Liver (tissue), 3 donors: ENCODE results near the gene TSC22D2.

Source experiments
- EGR1 ChIP-seq, 2 donors: IDR thresholded peaks; 2 replicates each; pipeline ENCODE4 v1.6.1; 2016 to 2018; ENCODE audit warnings: antibody characterized with exemption in 2 of 2, low read depth in 2 of 2
- FOXA1 ChIP-seq: IDR thresholded peaks from 2 replicates; pipeline ENCODE4 v1.6.1; 2016; ENCODE audit warnings: antibody characterized with exemption
- GABPA ChIP-seq, 2 donors: IDR thresholded peaks in 1 of 2; conservative IDR thresholded peaks in 1 of 2; 2 replicates each; pipeline ENCODE4 v1.6.1; 2016; ENCODE audit warnings: antibody characterized with exemption in 2 of 2, mild to moderate bottlenecking in 1 of 2, moderate library complexity in 1 of 2
- HNF4A ChIP-seq, 2 donors: conservative IDR thresholded peaks; 2 replicates each; pipeline ENCODE4 v1.6.1; 2016; ENCODE audit warnings: antibody characterized with exemption in 2 of 2, mild to moderate bottlenecking in 2 of 2
- JUND ChIP-seq, 2 donors: IDR thresholded peaks; 2 replicates each; pipeline ENCODE4 v1.6.1; 2016; ENCODE audit warnings: antibody characterized with exemption in 2 of 2
- NR2F2 ChIP-seq: IDR thresholded peaks from 2 replicates; pipeline ENCODE4 v1.6.1; 2016; ENCODE audit warnings: antibody characterized with exemption
- RAD21 ChIP-seq, 2 donors: IDR thresholded peaks; 2 replicates each; pipeline ENCODE4 v1.6.1; 2016; ENCODE audit warnings: antibody characterized with exemption in 2 of 2, mild to moderate bottlenecking in 2 of 2
- SP1 ChIP-seq: IDR thresholded peaks from 2 replicates; pipeline ENCODE4 v1.6.1; 2018; ENCODE audit warnings: antibody characterized with exemption, mild to moderate bottlenecking
- TF ChIP-seq, protein P1 (sequence below): fragments of 150-350 bp; IDR thresholded peaks from 2 replicates; pipeline ENCODE4 v1.5.1; 2017; ENCODE audit warnings: improper control_type of control experiment, low read depth, low read length; ENCODE audit not compliant: missing input control
- TF ChIP-seq, protein P2 (sequence below): IDR thresholded peaks from 2 replicates; pipeline ENCODE4 v1.6.1; 2016; ENCODE audit warnings: antibody characterized with exemption
- TF ChIP-seq, protein P3 (sequence below): IDR thresholded peaks from 2 replicates; pipeline ENCODE4 v1.6.1; 2016; ENCODE audit warnings: antibody characterized with exemption
- TF ChIP-seq, protein P4 (sequence below): IDR thresholded peaks from 2 replicates; pipeline ENCODE4 v1.6.1; 2016; ENCODE audit warnings: antibody characterized with exemption
- donor health status: healthy.
- donor health status: healthy.

DNA sequence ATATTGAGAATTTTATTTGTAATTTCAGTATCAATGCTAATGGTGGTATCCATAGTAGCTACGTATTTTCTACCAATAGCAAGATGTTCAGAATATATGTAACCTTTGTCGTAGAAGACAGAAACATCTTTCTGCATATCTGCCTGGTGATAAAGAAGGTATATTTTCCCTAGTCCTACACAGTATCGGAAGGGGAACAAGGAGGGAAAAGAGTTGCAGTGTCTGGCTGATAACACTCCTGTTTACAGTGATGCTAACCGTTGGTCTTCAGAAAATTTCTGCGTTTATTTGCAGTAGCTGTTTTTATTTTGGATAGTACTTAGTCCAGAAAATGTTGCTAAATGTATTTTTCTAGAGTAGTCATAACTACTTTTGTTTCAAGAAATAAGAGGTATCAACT, 25.2 kb downstream of the TSC22D2 start:
- TF ChIP-seq, protein P1, sequence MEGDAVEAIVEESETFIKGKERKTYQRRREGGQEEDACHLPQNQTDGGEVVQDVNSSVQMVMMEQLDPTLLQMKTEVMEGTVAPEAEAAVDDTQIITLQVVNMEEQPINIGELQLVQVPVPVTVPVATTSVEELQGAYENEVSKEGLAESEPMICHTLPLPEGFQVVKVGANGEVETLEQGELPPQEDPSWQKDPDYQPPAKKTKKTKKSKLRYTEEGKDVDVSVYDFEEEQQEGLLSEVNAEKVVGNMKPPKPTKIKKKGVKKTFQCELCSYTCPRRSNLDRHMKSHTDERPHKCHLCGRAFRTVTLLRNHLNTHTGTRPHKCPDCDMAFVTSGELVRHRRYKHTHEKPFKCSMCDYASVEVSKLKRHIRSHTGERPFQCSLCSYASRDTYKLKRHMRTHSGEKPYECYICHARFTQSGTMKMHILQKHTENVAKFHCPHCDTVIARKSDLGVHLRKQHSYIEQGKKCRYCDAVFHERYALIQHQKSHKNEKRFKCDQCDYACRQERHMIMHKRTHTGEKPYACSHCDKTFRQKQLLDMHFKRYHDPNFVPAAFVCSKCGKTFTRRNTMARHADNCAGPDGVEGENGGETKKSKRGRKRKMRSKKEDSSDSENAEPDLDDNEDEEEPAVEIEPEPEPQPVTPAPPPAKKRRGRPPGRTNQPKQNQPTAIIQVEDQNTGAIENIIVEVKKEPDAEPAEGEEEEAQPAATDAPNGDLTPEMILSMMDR = no peak
- TF ChIP-seq, protein P2, sequence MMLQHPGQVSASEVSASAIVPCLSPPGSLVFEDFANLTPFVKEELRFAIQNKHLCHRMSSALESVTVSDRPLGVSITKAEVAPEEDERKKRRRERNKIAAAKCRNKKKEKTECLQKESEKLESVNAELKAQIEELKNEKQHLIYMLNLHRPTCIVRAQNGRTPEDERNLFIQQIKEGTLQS = no peak
- TF ChIP-seq, protein P3, sequence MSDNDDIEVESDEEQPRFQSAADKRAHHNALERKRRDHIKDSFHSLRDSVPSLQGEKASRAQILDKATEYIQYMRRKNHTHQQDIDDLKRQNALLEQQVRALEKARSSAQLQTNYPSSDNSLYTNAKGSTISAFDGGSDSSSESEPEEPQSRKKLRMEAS = no peak
- TF ChIP-seq JUND (IDR thresholded peaks at IDR 0.05) = no peak
- no peak for TF ChIP-seq HNF4A (conservative IDR thresholded peaks at IDR 0.05)
- TF ChIP-seq, protein P4, sequence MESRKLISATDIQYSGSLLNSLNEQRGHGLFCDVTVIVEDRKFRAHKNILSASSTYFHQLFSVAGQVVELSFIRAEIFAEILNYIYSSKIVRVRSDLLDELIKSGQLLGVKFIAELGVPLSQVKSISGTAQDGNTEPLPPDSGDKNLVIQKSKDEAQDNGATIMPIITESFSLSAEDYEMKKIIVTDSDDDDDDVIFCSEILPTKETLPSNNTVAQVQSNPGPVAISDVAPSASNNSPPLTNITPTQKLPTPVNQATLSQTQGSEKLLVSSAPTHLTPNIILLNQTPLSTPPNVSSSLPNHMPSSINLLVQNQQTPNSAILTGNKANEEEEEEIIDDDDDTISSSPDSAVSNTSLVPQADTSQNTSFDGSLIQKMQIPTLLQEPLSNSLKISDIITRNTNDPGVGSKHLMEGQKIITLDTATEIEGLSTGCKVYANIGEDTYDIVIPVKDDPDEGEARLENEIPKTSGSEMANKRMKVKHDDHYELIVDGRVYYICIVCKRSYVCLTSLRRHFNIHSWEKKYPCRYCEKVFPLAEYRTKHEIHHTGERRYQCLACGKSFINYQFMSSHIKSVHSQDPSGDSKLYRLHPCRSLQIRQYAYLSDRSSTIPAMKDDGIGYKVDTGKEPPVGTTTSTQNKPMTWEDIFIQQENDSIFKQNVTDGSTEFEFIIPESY = no peak
- no peak for TF ChIP-seq GABPA (IDR thresholded peaks at IDR 0.05 in 1 of 2, conservative IDR thresholded peaks at IDR 0.05 in 1 of 2)
- no peak for TF ChIP-seq SP1
- no peak for TF ChIP-seq NR2F2
- no peak for TF ChIP-seq RAD21 (IDR thresholded peaks at IDR 0.05)
- TF ChIP-seq FOXA1 = no peak
- TF ChIP-seq EGR1 (IDR thresholded peaks at IDR 0.05; ENCODE audit: low read depth in 2 of 2) = no peak
